GM19324 (cell line): ENCODE results near the gene KIF26B.
"Not testable (repeated sequence)": the region's sequence is repeated elsewhere in the genome, so short reads cannot be mapped to it uniquely, and the experiment has no call there.

Experiments
- ATAC-seq: cut with Tn5 transposase; IDR thresholded peaks from one replicate; pipeline ENCODE4 v1.9.1; 2021; ENCODE audit warnings: mild to moderate bottlenecking, moderate library complexity; ENCODE audit not compliant: unreplicated experiment, low FRiP score

KIF26B gene

DNA sequence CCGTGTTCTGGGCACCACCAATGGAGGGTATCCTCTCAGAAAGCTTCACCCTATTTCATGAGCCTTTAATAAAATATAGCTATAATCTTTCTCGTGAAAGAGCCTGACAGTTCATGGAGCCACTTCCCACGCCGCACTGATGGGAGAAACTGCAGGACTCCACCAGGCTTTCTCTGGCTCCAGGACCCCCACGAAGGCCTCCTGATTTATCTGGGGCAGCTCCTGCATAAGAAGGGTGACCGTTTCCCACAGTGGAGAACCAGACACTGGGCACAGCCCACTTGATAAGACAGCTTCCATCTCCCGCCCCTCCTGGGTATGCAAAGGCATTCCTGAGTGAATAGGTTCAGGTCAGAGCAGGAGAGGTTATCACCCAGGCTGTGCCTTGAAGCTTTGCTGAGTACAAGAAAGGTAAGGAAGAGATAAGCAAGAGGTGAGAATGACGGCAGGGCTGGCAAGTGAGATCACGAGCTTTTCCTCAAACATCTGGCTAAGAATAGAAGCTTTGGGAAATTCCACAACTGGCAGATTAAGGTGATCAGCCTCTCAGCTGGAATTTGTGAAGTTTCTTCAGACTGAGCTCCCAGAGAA is 499.8 kb downstream of the KIF26B start:
- ATAC-seq, result no peak

DNA sequence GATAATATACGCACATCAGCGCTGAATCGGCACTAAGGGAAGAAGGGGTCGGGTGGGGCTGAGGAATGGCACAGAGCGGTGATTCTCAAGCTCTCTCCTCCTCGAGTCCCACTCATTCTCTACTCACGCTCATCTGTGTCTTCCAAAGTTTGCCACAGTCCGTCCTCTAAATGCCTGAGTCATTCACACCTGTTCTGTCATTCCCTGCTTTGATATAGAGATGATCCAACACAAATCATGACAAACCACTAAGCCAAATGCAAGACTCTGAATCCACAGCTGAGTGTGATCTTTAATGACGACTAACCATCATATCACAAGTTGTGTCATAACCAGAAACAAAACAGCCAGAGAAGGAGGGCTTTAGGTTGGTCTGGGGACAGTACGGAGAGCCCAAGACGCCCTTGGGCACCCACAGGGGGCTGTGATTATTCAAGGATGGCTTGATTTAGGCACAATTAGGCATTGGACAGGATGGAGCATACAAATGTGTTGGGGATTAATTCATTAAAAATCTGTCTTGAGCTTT is 501.5 kb downstream of the KIF26B start:
- ATAC-seq, result no peak

DNA sequence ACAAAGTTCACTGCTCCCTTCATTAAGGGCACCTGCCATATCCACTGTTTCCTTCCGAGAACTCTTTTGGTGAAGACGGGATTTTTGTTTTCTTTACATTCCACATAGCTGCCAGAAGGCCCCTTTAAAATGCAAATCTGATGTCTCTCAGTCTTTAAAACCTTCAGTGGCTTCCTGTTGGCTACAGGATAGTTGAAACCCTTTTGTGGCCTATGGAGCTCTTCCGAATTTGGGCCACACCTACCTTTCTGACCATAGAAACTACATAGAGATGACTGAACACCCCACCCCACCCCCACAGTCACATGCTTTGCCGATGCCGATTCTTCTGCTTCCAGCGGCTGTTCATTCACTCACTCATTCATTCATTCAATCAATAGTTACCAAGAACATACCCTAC is 502.6 kb downstream of the KIF26B start:
- ATAC-seq, result no peak

DNA sequence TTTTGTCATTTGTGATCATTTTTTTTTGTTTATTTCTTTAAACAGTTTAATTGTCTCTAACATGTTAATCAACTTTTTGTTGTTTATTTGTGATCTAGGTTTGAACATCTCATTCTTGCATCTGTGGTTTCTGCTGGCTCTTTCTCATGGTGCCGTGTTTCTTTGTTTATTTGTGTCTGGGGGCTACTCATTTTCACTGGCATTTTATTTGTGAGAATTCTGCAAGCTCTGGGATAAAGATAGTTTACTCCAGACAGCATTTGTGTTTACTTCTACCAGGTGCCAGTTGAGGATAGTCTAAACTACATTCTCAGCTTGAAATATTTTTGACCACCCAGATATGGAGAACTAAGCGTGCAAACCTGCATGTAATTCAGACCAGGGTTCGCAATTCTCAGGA is 508.6 kb downstream of the KIF26B start:
- no peak for ATAC-seq

DNA sequence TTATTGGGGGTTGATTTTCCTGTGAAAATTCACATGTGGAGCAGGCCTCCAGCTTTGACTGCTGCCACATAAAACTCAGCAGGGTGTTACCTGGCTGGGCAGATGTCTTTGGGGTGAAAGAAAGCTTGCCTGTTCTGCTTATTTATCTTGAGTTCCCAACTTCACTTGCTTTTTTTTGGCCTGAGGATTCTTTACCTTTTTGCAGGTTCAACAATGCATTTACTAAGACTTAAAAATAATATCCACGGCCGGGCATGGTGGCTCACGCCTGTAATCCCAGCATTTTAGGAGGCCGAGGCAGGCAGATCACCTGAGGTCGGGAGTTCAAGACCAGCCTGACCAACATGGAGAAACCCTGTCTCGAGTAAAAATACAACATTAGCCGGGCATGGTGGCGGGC is 509.1 kb downstream of the KIF26B start:
- ATAC-seq, result no peak

DNA sequence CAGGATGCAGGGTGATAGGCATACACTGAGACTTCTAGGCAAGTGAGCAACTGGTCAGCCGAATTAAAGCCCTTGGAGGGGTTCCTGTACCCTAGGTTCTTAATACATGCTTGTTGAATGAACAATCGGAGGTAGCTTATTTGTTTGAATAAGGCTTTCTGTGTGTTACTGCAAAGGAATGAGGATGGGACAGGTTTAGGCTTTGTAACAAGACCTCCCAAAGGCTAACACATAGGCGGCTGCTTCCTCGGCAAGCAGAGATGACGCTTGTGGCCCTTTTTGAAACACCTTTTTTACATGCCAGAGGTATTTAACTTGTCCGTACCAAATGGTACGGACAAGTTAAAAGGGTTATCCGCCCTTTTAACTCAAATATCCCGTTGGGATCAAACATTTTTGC is 511.6 kb downstream of the KIF26B start:
- no peak for ATAC-seq

DNA sequence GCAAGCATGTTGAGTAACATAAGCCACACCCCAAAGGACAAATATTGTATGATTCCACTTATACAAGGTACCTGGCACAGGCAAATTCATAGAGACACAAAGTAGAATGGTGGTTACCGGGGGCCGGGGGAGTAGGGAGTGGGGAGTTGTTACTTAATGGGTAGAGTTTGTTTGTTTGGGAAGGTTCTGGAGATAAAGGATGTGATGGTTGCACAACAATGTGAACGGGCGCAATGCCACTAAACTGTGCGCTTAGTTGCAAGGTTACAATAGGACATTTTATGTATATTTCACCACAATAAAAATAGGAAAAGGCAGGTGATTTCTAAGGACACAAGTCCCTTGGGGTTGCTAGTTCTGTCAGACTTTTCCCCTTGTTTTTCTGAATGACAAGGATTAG is 516.6 kb downstream of the KIF26B start:
- ATAC-seq, result no peak

DNA sequence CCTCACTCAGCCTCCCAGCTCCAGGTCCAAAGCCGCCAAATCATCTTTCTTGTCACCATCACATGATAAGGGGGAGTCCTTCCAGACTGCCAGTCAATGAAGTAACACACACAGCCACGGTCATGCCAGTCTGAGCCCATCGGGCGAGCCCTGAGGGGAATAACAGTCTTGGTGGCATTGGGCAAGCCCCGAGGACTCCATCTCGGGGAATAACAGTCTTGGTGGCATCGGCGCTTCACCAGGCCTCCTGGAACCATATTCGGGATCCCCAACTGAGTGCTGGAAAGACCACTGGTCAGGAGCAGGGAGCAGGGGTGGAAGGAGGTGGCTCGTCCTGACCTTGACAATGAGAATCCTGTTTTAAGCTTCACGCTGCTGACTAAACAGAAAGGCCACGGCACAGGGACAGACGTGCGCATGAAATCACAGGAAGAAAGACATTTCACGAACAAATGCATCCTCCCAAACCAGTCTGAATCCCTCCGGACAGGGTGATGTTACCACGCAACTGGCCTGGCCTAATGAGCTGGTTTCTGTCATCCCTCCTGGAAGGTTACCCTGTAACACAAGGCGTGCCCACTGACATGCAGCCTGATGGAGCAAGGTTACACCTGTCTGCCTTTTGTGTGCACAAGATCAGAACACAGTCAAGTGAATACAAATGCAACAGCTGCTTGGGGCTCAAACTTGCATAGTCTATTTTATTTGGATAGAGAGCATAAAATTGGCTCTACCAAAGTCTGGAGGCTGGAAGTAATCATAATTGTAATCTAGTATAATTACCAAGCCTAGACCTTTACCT is 517.4 kb downstream of the KIF26B start:
- no peak for ATAC-seq

DNA sequence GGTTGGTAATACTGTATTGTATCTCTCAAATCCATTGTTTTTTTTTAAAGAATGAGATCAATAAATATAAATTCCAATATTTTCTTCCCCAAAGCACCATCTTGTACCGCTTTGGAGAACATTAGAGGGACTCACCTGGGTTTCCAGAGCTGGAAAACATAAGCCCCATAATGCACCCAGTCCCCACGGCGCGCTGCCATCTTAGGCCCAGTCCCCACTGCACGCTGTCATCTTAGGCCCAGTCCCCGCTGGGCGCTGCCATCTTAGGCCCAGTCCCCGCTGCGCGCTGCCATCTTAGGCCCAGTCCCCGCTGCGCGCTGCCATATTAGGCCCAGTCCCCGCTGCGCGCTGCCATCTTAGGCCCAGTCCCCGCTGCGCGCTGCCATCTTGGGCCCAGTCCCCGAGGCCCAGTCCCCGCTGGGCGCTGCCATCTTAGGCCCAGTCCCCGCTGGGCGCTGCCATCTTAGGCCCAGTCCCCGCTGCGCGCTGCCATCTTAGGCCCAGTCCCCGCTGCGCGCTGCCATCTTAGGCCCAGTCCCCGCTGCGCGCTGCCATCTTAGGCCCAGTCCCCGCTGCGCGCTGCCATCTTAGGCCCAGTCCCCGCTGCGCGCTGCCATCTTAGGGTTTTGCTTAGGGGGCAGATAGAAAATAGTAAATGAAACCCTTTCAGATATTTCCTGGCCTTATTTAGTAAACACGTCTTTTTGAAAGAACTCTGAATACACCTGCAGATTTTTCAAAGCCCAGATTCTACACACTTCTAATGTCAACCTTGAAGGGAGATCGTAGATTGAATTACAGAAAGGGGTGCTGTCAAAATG is 518.3 kb downstream of the KIF26B start:
- ATAC-seq, result not testable (repeated sequence)

DNA sequence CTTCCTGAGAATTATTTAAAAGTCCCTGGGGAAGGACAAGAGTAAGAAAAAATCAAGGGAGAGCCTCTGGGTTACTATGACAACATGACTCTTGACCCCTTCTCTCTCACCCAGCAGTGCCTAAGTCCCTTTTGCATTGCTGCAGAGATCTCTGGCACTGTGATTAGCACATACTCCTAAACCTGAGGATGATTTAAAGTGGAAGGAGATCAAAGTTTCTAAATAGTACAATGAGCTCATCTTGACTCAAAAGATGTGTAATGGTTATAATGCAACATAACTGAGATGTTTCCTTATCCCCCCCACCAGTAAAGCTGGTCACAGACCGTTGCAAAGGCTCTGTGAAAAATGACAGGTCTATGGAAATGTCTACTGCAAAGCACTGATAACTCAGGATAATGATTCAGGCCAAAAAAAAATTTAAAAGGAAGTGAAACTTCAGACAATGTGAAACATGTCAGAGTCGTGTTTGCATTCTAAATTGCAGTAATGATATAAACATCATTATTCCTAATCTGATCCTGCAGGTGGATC is 519.2 kb downstream of the KIF26B start:
- no peak for ATAC-seq

DNA sequence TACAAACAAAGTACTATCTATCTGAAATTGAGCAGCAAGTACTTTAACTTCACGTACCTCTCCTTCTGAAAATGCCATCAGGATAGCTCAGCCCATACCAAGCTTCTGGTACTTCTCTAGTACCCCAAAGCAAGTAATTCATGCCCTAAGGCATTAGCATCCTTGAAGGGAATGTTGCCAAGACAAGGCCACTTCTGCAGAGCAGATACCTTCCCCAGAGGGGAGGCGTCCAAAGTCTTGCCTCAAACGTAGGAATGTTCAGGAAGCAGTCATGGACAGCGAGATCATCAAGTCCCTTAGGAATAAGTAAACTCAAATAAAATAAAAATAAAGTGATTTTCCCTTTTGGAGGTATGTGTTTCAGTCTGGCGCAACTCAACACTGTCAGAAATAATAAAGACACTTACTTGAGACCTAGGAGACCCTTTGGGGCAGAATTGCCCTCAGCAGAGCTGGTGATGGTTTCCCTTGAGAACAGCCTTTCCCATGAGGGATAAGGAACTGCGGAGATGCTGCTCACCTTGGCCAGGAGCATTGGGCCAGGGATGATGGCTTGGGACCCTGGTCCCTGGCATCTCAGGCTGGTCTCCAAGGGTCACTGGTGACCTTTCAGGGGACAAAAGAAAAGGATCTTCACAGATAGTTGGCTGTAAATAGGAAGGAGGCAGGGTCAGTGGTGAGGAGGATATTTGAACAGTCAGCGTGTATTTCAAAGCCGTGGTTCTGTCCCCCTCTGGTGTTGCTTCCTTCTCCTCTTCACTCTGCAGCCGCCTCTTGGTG is 522.9 kb downstream of the KIF26B start:
- no peak for ATAC-seq

DNA sequence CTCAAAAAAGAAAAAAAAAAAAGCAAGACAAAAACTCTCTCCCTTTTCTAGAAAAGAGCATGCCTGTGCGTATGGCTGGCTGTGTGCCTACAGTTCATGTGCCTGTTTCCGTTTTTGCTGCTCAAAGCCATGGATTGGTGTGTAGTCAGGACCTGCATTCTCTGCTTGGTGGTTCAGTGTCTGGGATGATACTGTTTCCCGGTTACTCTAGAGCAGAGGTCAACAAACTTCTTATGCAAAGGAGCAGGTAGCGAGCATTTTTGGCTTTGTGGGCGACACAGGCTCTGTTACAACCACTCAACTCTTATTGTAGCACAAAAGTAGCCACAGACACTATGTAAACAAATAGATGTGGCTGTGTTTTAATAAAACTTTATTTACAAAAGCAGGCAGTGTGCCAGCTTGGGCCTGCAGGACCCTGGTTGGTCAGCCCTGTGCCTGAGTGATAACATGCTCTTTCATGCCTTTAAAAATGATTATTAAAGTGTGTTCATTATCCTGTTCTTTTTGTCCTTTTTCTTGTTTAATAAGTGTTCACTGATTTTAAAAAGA is 524.2 kb downstream of the KIF26B start:
- no peak for ATAC-seq

DNA sequence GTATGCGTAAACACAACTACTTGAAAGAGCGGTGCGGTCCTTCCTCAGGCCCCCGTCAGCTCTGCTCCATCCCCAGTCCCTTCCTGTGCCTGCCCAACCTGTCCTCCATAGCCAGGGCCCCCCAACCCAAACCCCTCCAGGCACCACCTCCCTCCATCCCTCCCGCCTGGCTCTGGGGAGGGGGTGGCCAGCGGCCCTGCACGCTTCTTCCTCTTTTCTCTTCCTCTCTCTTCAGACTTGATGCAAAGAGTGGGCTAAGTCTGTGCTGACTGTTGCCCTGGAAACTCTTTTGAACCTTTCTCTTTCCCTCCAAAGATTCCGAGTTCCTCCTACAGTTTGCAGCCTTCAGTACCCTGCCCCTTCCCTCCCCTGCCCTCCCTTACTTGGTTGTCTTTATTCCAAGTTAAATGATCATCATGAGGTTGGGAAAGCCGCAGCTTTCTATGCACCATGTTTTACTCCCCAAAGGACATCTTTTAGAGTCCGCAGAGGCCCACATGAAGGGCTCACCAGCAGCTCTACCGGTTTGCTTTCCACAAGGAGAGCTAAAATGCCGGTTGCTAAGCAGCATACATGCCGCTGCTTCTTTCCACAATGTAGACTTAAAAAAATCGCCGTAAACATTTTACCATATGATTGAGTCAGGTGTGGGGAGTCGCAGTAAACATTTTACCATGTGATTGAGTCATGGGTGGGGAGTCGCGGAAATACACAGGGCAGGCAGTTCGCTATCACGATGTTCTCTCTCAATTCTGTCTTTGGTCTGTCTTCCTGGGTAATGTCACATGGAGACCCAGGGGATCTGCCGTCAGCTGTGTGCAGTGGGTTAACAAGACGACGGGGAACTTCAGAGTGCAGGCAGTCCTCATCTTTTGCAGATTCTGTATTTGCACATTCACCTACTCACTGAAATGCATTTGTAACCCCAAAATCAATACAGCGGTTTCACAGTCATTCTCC is 525.3 kb downstream of the KIF26B start:
- no peak for ATAC-seq

DNA sequence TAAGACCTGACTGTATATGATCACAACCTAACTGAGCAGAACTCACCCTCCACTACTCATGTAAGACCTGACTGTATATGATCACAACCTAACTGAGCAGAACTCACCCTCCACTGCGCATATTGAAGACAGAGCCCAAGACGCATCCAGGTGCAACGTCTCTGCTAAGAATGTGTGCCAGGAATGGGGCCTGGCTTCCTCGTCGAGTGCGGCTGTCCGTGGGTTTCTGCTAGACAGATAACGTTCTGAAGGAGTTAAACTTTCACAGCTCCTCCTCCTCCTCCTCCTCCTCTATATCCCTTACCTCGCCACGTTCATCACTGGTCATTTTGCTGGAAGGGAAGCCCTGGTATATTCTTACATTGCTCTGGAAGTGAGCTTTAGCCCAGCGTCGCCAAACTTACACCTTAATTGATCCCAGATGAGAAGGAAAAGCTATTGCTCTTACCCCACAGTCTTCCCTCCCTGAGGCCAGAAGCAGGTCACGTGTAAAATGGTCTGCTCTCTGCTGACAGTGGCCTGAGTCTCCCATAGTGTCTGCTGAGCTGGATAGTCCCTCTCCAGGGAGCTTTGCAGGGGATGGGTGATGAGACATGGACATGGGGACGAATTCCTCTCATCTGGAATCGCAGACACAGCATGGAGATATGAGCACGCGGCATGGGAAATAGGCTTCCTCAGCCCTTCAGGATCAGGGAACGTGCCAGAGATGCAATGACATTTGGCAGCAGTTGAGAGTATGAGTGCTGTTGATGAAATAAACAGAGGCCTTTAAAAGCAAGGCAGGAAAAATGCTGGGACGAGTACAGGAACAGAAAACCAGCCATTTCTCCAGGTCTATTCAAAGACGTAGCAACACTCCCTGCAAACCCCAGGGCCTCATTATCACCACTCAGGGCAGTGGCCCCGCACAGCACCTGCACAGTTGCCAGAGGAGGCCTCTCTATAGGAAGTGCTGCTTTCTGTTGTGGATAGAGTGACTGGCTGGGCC is 528.1 kb downstream of the KIF26B start:
- no peak for ATAC-seq

DNA sequence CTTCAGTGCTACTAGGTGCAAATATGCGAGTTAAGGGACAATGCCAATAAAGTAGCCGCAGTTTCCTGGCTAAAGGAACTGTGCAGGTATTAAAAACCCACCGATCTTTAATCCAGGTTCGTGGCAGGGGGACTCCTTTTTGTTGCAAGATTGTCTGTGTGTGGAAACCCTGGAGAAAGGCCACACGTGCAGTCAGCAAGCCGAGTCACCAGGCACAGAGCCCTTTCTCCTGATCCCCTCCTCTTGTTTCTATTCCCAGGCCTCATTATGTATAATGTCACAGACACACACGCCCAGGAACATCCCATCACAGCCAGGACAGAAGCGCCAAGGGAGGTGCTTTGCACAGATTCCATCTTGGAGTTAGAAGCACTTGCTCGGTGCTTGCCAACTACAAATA is 528.9 kb downstream of the KIF26B start:
- ATAC-seq, result no peak

DNA sequence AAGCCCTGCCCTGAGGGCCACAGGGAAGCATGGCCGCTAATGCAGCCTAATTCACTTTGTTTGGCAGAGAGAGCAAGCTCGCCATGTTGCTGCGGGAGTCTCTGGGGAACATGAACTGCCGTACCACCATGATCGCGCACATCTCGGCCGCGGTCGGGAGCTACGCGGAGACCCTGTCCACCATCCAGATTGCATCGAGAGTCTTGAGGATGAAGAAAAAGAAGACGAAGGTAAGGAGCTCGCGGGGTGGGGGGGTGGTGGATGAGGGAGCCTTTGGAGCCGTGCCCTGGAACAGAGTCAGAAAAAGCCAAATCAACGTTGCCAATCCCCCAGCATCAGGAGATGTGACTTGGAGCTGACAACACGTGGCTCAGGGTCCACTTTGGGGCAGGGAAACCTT is 529.4 kb downstream of the KIF26B start:
- ATAC-seq, result no peak

DNA sequence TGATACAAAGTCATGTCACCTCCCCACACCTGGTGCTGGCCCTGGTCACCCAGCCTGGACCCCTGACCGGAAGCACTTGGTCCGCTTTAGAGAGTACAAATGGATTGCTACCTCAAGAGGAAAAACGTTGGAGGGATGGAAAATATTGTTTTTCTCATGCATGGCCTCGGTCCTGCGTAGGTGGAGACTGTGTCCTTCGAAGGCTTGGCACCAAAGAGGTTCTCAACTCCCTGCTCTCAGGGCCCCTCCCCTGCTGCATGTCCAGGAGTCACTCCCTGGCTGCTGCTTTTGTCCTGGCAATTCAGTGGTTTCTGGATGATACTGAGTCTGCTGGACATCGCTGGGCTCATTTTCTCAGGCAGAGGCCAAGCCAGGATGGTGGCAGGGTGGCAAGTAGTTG is 529.8 kb downstream of the KIF26B start:
- ATAC-seq, result no peak
